Measurements from ENCODE around the gene PROSER1. TPM values are rescaled to one million over a fixed set of nuclear protein-coding genes. Genes with fewer than 3 reads are reported as not detected.
"Not testable (repeated sequence)": the region's sequence is repeated elsewhere in the genome, so short reads cannot be mapped to it uniquely, and the experiment has no call there.

PROSER1 gene
- total RNA-seq (10 to 100 TPM; 11.1 to 11.3 TPM), polyA plus RNA-seq (1 to 10 TPM; 3.0 to 3.5 TPM)

GRCh38 chr13:39037880-39038568, at the start of gene PROSER1, which contains the start of gene NHLRC3:
Gene PROSER1, minus strand, starts transcription at chr13:39038089. Its CDS starts 847 bp downstream, at chr13:39037242.
Gene NHLRC3, plus strand, starts transcription at chr13:39038456. Its CDS starts 184 bp downstream, at chr13:39038640.
- DNase-seq (ENCODE audit: low spot score) = peak; percentile 83
- Histone ChIP-seq H3K9me3 (ENCODE audit: control insufficient read depth in 4 of 4, low read length in 3 of 4) (no peaks in the 10 kb centered on the region), H3K27ac (ENCODE audit: low read depth in 1 of 2, low read length in 2 of 2) (peak within 1 kb of the TSS; percentile 79 to 96), H3K4me3 (ENCODE audit: low read depth in 1 of 3, low read length in 3 of 3) (peak within 1 kb of the TSS; percentile 63 to 100 (median 90)), H3K36me3 (ENCODE audit: control insufficient read depth in 4 of 4, insufficient read depth in 3 of 4, low read depth in 1 of 4, low read length in 3 of 4) (no peaks in the 10 kb centered on the region), H3K9ac (ENCODE audit: low read depth in 1 of 2, low read length in 2 of 2) (peak within 1 kb of the TSS; percentile 71 to 85), H3K4me1 (ENCODE audit: control insufficient read depth in 4 of 4, insufficient read depth in 4 of 4, low read length in 3 of 4) (peaks cover 6 to 49% (median 30%) of the 10 kb centered on the region in 4 donors), H3K27me3 (ENCODE audit: control insufficient read depth in 4 of 4, insufficient read depth in 4 of 4, low read length in 3 of 4) (no peaks in the 10 kb centered on the region)
- TF ChIP-seq ATF3 (IDR thresholded peaks at IDR 0.05) (no peak), REST (IDR thresholded peaks at IDR 0.05) (peak; percentile 69), TAF1 (conservative IDR thresholded peaks at IDR 0.05) (peak; percentile 69), GABPA (IDR thresholded peaks at IDR 0.05 in 1 of 2, conservative IDR thresholded peaks at IDR 0.05 in 1 of 2) (peak; percentile 18 to 66), FOXA1 (IDR thresholded peaks at IDR 0.05) (no peak), ZBTB33 (IDR thresholded peaks at IDR 0.05) (peak; percentile 51), NR2F2 (IDR thresholded peaks at IDR 0.05) (peak; percentile 74), MAX (IDR thresholded peaks at IDR 0.05) (peak; percentile 74), RXRA (IDR thresholded peaks at IDR 0.05) (peak; percentile 35 to 52), YY1 (IDR thresholded peaks at IDR 0.05) (peak; percentile 79), HNF4G (IDR thresholded peaks at IDR 0.05) (no peak), JUND (IDR thresholded peaks at IDR 0.05) (peak in 1 of 2 donors; percentile 16), HNF4A (conservative IDR thresholded peaks at IDR 0.05) (peak in 1 of 2 donors; percentile 57)
- WGBS = under 1% methylated on average over 41 of the region's 41 CpGs

GRCh38 chr13:39086251-39086945, 48.5 kb upstream of the PROSER1 start:
- not testable (repeated sequence) for H3K4me3 ChIP-seq (ENCODE audit: low read depth in 1 of 3, low read length in 3 of 3); H3K4me1 ChIP-seq (ENCODE audit: control insufficient read depth in 4 of 4, insufficient read depth in 4 of 4, low read length in 3 of 4); DNase-seq (ENCODE audit: low spot score); H3K9ac ChIP-seq (ENCODE audit: low read depth in 1 of 2, low read length in 2 of 2); H3K27me3 ChIP-seq (ENCODE audit: control insufficient read depth in 4 of 4, insufficient read depth in 4 of 4, low read length in 3 of 4); H3K27ac ChIP-seq (ENCODE audit: low read depth in 1 of 2, low read length in 2 of 2); H3K36me3 ChIP-seq (ENCODE audit: control insufficient read depth in 4 of 4, insufficient read depth in 3 of 4, low read depth in 1 of 4, low read length in 3 of 4); H3K9me3 ChIP-seq (ENCODE audit: control insufficient read depth in 4 of 4, low read length in 3 of 4)
- 41% methylated on average over 1 of the region's 1 CpG for WGBS

Measured in liver (tissue), 9 donors.